ENCODE results near the gene ALAS2. TPM values are rescaled to one million over a fixed set of nuclear protein-coding genes. Genes with fewer than 3 reads are reported as not detected.
A peak's percentile ranks its signal among the peaks of the same experiment; 100 is the strongest.

The ALAS2 gene
- total RNA-seq, 1 experiment from 2014 or later = not detected

DNA sequence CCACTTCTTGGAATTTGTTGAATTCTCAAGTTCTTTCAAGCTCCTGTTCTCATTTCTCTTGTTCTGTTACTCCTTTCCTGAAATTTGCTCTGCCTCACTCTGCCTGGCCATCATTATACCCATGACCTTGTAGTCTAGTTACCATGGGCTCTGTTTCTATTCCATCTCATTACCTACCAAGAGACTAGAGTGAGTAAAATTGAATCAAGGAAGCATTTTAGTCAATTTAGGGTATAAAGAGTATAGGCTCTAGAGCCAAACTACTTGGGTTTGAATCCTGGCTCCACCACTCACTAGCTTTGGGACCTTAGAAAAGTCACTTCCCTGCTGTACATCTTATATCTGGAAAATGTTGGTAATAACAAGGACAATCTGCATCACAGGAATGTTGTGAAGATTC is 2.2 kb downstream of the ALAS2 start:
- H2AFZ ChIP-seq (ENCODE audit: low read length) = no peak overlapping the region
- H3K9me3 Mint-ChIP-seq = peaks cover 60 to 71% of the 10 kb centered on the region in 2 experiments
- peaks cover 11% of the 10 kb centered on the region in 2 experiments; a peak in 3 of 4 replicates for H3K4me1 Mint-ChIP-seq

More for the DNA sequence above, 2.2 kb downstream of the ALAS2 start:
- H4K5ac ChIP-seq (ENCODE audit: insufficient read length, low read depth, low read length) = no peak overlapping the region
- no peak overlapping the region for H2BK12ac ChIP-seq (ENCODE audit: insufficient read length, low read depth, low read length)
- DNase-seq = no peak
- no peak overlapping the region for H3K9ac ChIP-seq (ENCODE audit: extremely low read depth, insufficient read length, low read length)
- no peak overlapping the region for H4K8ac ChIP-seq (replicated peaks; ENCODE audit: insufficient read length, low read depth, low read length)
- H2BK15ac ChIP-seq (ENCODE audit: low read depth, low read length) = no peak overlapping the region
- no peak overlapping the region for H3T11ph ChIP-seq (ENCODE audit: low read length)
- H3K4me2 ChIP-seq (ENCODE audit: insufficient read depth, insufficient read length, low read length) = no peak overlapping the region
- no peak overlapping the region for H3K27ac ChIP-seq (ENCODE audit: insufficient read length, low read depth, low read length)
- H3K23ac ChIP-seq (ENCODE audit: insufficient read length, low read depth, low read length) = no peak overlapping the region
- no peak overlapping the region for H2AK5ac ChIP-seq (ENCODE audit: insufficient read length, low read length)
- no peak overlapping the region for H3K4me3 Mint-ChIP-seq
- H4K20me1 ChIP-seq (ENCODE audit: control insufficient read depth, insufficient read depth, insufficient read length) = no peaks in the 10 kb centered on the region
- no peaks in the 10 kb centered on the region for H3K27me3 ChIP-seq (ENCODE audit: insufficient read depth, low read length)
- no peaks in the 10 kb centered on the region; the same call in 1 of the 2 replicates for H3K27me3 Mint-ChIP-seq (ENCODE audit: low read depth)
- TF ChIP-seq, protein P1, sequence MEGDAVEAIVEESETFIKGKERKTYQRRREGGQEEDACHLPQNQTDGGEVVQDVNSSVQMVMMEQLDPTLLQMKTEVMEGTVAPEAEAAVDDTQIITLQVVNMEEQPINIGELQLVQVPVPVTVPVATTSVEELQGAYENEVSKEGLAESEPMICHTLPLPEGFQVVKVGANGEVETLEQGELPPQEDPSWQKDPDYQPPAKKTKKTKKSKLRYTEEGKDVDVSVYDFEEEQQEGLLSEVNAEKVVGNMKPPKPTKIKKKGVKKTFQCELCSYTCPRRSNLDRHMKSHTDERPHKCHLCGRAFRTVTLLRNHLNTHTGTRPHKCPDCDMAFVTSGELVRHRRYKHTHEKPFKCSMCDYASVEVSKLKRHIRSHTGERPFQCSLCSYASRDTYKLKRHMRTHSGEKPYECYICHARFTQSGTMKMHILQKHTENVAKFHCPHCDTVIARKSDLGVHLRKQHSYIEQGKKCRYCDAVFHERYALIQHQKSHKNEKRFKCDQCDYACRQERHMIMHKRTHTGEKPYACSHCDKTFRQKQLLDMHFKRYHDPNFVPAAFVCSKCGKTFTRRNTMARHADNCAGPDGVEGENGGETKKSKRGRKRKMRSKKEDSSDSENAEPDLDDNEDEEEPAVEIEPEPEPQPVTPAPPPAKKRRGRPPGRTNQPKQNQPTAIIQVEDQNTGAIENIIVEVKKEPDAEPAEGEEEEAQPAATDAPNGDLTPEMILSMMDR (conservative IDR thresholded peaks at IDR 0.05) = no peak
- no peaks in the 10 kb centered on the region; a peak in 2 of 7 replicates for H3K36me3 Mint-ChIP-seq (ENCODE audit: insufficient read depth in 1 of 3, low read depth in 3 of 3)
- H3K4ac ChIP-seq (ENCODE audit: low read depth, low read length) = no peak overlapping the region
- H3K14ac ChIP-seq (ENCODE audit: insufficient read depth, low read length) = no peak overlapping the region
- no peak overlapping the region for H3K18ac ChIP-seq (ENCODE audit: insufficient read length, low read depth, low read length)
- H4K91ac ChIP-seq (ENCODE audit: insufficient read length, low read depth, low read length) = no peak overlapping the region
- no peak overlapping the region for H2BK20ac ChIP-seq (ENCODE audit: low read depth, low read length, poor library complexity, severe bottlenecking)
- H2BK5ac ChIP-seq (ENCODE audit: insufficient read length, low read length) = no peak overlapping the region
- no peaks in the 10 kb centered on the region for H3K23me2 ChIP-seq (ENCODE audit: insufficient read length, low read depth, low read length, poor library complexity, severe bottlenecking)
- no peaks in the 10 kb centered on the region for H3K79me1 ChIP-seq (ENCODE audit: insufficient read depth, low read depth, low read length, poor library complexity, severe bottlenecking)
- no peaks in the 10 kb centered on the region for H3K4me1 ChIP-seq (ENCODE audit: insufficient read depth, low read length)
- no peak overlapping the region for H2BK120ac ChIP-seq (ENCODE audit: low read depth, low read length, poor library complexity, severe bottlenecking)
- H3K27ac Mint-ChIP-seq = peak overlapping the region in 1 of 3 experiments; percentile 59; a peak in 1 of 7 replicates
- H3K79me2 ChIP-seq (ENCODE audit: insufficient read depth, low read length) = no peaks in the 10 kb centered on the region
- H3K56ac ChIP-seq (ENCODE audit: insufficient read length, low read depth, low read length) = no peak overlapping the region
- H3K9me3 ChIP-seq (ENCODE audit: control insufficient read depth, low read depth, low read length) = peaks cover 36% of the 10 kb centered on the region
